ELF-1 (cell line): ENCODE data around the gene TMEM252.

Source experiments
- DNase-seq: peaks from one replicate; pipeline ENCODE4 v3.0.0-alpha.2; 2016; ENCODE audit warnings: low read depth, low spot score

The TMEM252 gene

GRCh38 chr9:68500457-68501381 is 40.0 kb downstream of the TMEM252 start:
- DNase-seq, result no peak

DNA sequence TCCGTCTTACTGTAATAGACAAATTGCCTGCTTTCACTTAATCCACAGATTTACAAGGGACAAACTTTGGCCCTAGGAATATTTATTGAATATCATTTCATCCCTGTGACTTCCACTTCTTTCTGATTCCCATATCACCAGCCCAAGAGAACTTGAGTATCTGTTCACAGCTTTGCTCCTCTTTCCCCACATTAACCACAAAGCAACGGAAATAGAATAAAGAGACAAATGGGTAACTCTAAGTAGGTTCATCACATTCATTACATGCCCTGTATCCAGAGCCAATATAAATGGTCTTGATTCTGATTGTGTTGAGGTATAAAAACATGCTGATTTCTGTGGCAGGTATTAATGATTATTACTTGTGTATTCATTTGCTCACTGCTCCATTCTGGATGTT is 41.9 kb downstream of the TMEM252 start:
- no peak for DNase-seq

- DNase-seq, result no peak
Measured at GRCh38 chr9:68497629-68498028, 43.1 kb downstream of the TMEM252 start.

- DNase-seq, result no peak
Measured at GRCh38 chr9:68496356-68496755, 44.3 kb downstream of the TMEM252 start.

GRCh38 chr9:68495247-68495646 is 45.4 kb downstream of the TMEM252 start:
- DNase-seq, result no peak

DNA sequence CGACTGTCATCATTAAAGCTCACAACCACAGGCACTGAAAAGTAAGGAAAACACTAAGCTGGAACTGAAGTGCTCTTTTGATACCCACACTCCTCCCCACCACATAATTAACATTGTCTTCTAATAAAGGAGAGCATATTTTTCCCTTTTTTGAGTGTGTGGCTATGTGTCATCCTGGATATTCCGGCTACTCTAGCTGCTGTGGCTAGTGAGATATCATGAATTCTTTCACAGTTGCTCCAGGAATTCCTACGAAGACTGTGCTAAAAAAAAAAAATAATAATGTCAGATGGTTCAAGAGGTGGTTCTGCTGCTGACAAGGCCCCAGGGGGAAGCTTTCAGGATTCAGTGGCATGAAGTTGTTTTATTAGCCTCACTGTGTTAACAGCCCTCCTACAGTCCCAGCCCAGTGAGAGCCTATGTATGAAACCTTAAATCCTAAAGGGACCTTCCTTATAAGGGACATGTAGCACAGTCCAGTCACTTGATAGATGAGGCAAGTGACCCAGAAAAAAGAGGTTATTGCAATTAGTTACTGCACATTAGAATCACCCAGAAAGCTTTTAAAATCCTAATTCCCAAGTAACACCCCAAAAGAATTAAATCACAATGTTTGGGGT is 46.6 kb downstream of the TMEM252 start:
- no peak for DNase-seq

GRCh38 chr9:68493541-68493940 is 47.1 kb downstream of the TMEM252 start:
- DNase-seq, result no peak

GRCh38 chr9:68492806-68493205 is 47.9 kb downstream of the TMEM252 start:
- DNase-seq, result no peak

DNA sequence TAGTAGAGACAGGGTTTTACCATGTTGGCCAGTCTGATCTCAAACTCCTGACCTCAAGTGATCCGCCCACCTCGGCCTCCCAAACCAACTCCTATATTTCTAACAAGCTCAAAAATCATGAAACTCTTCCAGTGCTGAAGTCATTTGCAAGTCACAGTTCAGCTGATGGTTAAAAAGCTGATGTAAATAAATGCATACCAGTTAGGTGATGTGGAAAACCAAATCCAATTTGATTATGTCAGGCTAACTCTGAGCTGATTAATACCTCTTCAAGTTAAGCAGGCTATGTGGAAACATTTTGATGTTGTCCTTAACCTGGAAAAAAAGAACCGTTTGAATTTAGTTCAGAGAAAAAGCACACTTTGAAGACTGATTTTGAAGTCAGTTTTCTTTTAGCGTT is 51.0 kb downstream of the TMEM252 start:
- DNase-seq, result no peak

GRCh38 chr9:68488126-68488525 is 52.6 kb downstream of the TMEM252 start:
- no peak for DNase-seq
